Measurements from ENCODE around the gene PSAP. TPM values are rescaled to one million over a fixed set of nuclear protein-coding genes. Genes with fewer than 3 reads are reported as not detected.

PSAP gene
- total RNA-seq, 2 donors from 2014 or later = 1,144 to 1,344 TPM

- WGBS = 89% methylated on average over 9 of the region's 9 CpGs
- TF ChIP-seq CTCF (IDR thresholded peaks at IDR 0.05) (no peak), POLR2AphosphoS5 (IDR thresholded peaks at IDR 0.05) (no peak), POLR2A (IDR thresholded peaks at IDR 0.05) (no peak)
- Histone ChIP-seq H3K27me3 (replicated peaks; ENCODE audit: insufficient read depth) (no peaks in the 10 kb centered on the region), H3K4me1 (replicated peaks) (no peaks in the 10 kb centered on the region), H3K4me3 (no peak overlapping the region), H3K27ac (no peak overlapping the region), H3K9me3 (no peaks in the 10 kb centered on the region), H3K36me3 (peaks cover 18 to 36% of the 10 kb centered on the region in 2 donors)
- DNase-seq (ENCODE audit: low spot score) = no peak
- intact Hi-C loops (cut with DNase I) = no loop called here
Measured at GRCh38 chr10:71821909-71822763, 28.9 kb downstream of the PSAP start.

- 83% methylated on average over 8 of the region's 8 CpGs for WGBS
- H3K9me3 ChIP-seq = no peaks in the 10 kb centered on the region
- no peak for DNase-seq (ENCODE audit: low spot score)
- TF ChIP-seq POLR2A (IDR thresholded peaks at IDR 0.05) (no peak), POLR2AphosphoS5 (IDR thresholded peaks at IDR 0.05) (no peak), CTCF (IDR thresholded peaks at IDR 0.05) (no peak)
- H3K4me1 ChIP-seq (replicated peaks) = no peaks in the 10 kb centered on the region
- H3K27me3 ChIP-seq (replicated peaks; ENCODE audit: insufficient read depth) = no peaks in the 10 kb centered on the region
- peaks cover 18 to 42% of the 10 kb centered on the region in 2 donors for H3K36me3 ChIP-seq
- intact Hi-C loops (cut with DNase I) = no loop called here
- H3K4me3 ChIP-seq = no peak overlapping the region
- no peak overlapping the region for H3K27ac ChIP-seq
Measured at GRCh38 chr10:71820966-71821365, 30.1 kb downstream of the PSAP start.

GRCh38 chr10:71819985-71820384, 31.1 kb downstream of the PSAP start:
- H3K27ac ChIP-seq = no peak overlapping the region
- no peaks in the 10 kb centered on the region for H3K4me1 ChIP-seq (replicated peaks)
- TF ChIP-seq POLR2AphosphoS5 (IDR thresholded peaks at IDR 0.05) (no peak), CTCF (IDR thresholded peaks at IDR 0.05) (no peak), POLR2A (IDR thresholded peaks at IDR 0.05) (no peak)
- no peaks in the 10 kb centered on the region for H3K9me3 ChIP-seq
- WGBS = 76% methylated on average over 6 of the region's 6 CpGs
- peaks cover 18 to 48% of the 10 kb centered on the region in 2 donors for H3K36me3 ChIP-seq
- intact Hi-C loops (cut with DNase I) = loop anchor here (10.0 kb wide), 1 partner anchor 75 kb away; no protein-coding TSS in a partner anchor
- H3K27me3 ChIP-seq (replicated peaks; ENCODE audit: insufficient read depth) = no peaks in the 10 kb centered on the region
- no peak for DNase-seq (ENCODE audit: low spot score)
- no peak overlapping the region for H3K4me3 ChIP-seq

- 83% methylated on average over 18 of the region's 18 CpGs for WGBS
- DNase-seq (ENCODE audit: low spot score) = no peak
- intact Hi-C loops (cut with DNase I) = loop anchor here (10.0 kb wide), 1 partner anchor 75 kb away; no protein-coding TSS in a partner anchor
- H3K4me3 ChIP-seq = no peak overlapping the region
- no peak overlapping the region for H3K27ac ChIP-seq
- H3K27me3 ChIP-seq (replicated peaks; ENCODE audit: insufficient read depth) = no peaks in the 10 kb centered on the region
- no peaks in the 10 kb centered on the region for H3K4me1 ChIP-seq (replicated peaks)
- TF ChIP-seq POLR2AphosphoS5 (IDR thresholded peaks at IDR 0.05) = no peak
- no peak for TF ChIP-seq CTCF (IDR thresholded peaks at IDR 0.05)
- no peak for TF ChIP-seq POLR2A (IDR thresholded peaks at IDR 0.05)
- peaks cover 18 to 48% of the 10 kb centered on the region in 2 donors for H3K36me3 ChIP-seq
- no peaks in the 10 kb centered on the region for H3K9me3 ChIP-seq
Measured at GRCh38 chr10:71819441-71819861, 31.6 kb downstream of the PSAP start.

Measured in prostate gland (tissue), 2 donors.